ENCODE results near the gene ICAM4. TPM values are rescaled to one million over a fixed set of nuclear protein-coding genes. Genes with fewer than 3 reads are reported as not detected.

The ICAM4 gene
- total and polyA plus RNA-seq, 2 donors (not counting 3 experiments of a cell fraction or from before 2014, with no cell fraction given) = 0.44 to 0.49 TPM

- Histone ChIP-seq H3K4me1 (ENCODE audit: control insufficient read depth, extremely low read depth, insufficient read depth, low read length) (no peaks in the 10 kb centered on the region), H3K9ac (replicated peaks; ENCODE audit: extremely low read depth, insufficient read depth, low read length) (no peak overlapping the region), H2AFZ (ENCODE audit: low read depth, low read length) (no peak overlapping the region), H3K4me2 (ENCODE audit: insufficient read depth, low read length) (no peak overlapping the region), H3K27me3 (ENCODE audit: control insufficient read depth in 2 of 2, insufficient read depth in 2 of 2, low read length in 2 of 2) (no peaks in the 10 kb centered on the region), H3K4me3 (replicated peaks in 1 of 3; ENCODE audit: insufficient read depth in 1 of 3, low read depth in 1 of 3, low read length in 3 of 3) (no peak overlapping the region), H3K36me3 (ENCODE audit: control insufficient read depth in 2 of 2, extremely low read depth in 1 of 2, insufficient read depth in 2 of 2, low read length in 2 of 2) (peaks cover 6 to 23% of the 10 kb centered on the region in 2 experiments), H3K27ac (ENCODE audit: insufficient read depth, low read depth, low read length) (no peak overlapping the region), H3K79me2 (ENCODE audit: control insufficient read depth, insufficient read depth, low read length) (no peaks in the 10 kb centered on the region), H3K9me1 (replicated peaks; ENCODE audit: control insufficient read depth, extremely low read depth, insufficient read depth, low read length) (no peaks in the 10 kb centered on the region), H3K9me3 (replicated peaks; ENCODE audit: control insufficient read depth, insufficient read depth, low read length) (no peaks in the 10 kb centered on the region), H4K20me1 (replicated peaks; ENCODE audit: control insufficient read depth, extremely low read depth, insufficient read depth, low read length) (no peaks in the 10 kb centered on the region)
- TSS peak; percentile 50 for BruUV-seq (replicated peaks)
- no peak for FAIRE-seq
- ChIA-PET CTCF (interaction anchor here (0.7 to 2.3 kb wide), 5 partner anchors 15 to 72 kb away, joined by 3 to 4 read pairs (median 4); partner anchors contain the start of gene ICAM1), POLR2A (no interaction called here)
- DNase-seq (ENCODE audit: low read depth, low spot score) = no peak
- intact Hi-C loops (cut with micrococcal nuclease) = loop anchor here (2.0 to 5.0 kb wide), 2 partner anchors 16 to 44 kb away; partner anchors contain the start of genes ICAM1 and RAVER1
- TF ChIP-seq, protein P1, sequence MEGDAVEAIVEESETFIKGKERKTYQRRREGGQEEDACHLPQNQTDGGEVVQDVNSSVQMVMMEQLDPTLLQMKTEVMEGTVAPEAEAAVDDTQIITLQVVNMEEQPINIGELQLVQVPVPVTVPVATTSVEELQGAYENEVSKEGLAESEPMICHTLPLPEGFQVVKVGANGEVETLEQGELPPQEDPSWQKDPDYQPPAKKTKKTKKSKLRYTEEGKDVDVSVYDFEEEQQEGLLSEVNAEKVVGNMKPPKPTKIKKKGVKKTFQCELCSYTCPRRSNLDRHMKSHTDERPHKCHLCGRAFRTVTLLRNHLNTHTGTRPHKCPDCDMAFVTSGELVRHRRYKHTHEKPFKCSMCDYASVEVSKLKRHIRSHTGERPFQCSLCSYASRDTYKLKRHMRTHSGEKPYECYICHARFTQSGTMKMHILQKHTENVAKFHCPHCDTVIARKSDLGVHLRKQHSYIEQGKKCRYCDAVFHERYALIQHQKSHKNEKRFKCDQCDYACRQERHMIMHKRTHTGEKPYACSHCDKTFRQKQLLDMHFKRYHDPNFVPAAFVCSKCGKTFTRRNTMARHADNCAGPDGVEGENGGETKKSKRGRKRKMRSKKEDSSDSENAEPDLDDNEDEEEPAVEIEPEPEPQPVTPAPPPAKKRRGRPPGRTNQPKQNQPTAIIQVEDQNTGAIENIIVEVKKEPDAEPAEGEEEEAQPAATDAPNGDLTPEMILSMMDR (IDR thresholded peaks at IDR 0.05; ENCODE audit: extremely low read depth in 1 of 2, insufficient read depth in 1 of 2, low read depth in 1 of 2, low read length in 2 of 2) = no peak
- no peak for TF ChIP-seq MYC (IDR thresholded peaks at IDR 0.05; ENCODE audit: low read depth, low read length)
- no peak for TF ChIP-seq POLR2A (IDR thresholded peaks at IDR 0.05; ENCODE audit: low read depth, low read length)
- no peak for TF ChIP-seq MAX (IDR thresholded peaks at IDR 0.05; ENCODE audit: insufficient read depth, insufficient read length)
- TF ChIP-seq GATA2 (IDR thresholded peaks at IDR 0.05; ENCODE audit: insufficient read depth, insufficient read length, low read depth, low read length) = no peak
- no peak for TF ChIP-seq FOS (IDR thresholded peaks at IDR 0.05; ENCODE audit: borderline replicate concordance, insufficient read depth, low read length)
- no peak for TF ChIP-seq EZH2 (IDR thresholded peaks at IDR 0.05; ENCODE audit: borderline replicate concordance, low read depth, low read length, severe bottlenecking)
- no peak for TF ChIP-seq POLR2AphosphoS5 (IDR thresholded peaks at IDR 0.05; ENCODE audit: insufficient read depth, low read depth, low read length)
- no peak for TF ChIP-seq JUN (IDR thresholded peaks at IDR 0.05; ENCODE audit: borderline replicate concordance, insufficient read depth, insufficient read length, low read depth)
- dilution Hi-C loops (cut with MboI; ENCODE audit: extremely low pct_ligation_motif_present, low sequenced_read_pairs) = no loop called here
Observed at GRCh38 chr19:10316229-10317044, 29.7 kb downstream of the ICAM4 start.
